ENCODE data around the gene CAMLG.

Gene CAMLG

GRCh38 chr5:134794082-134794481 lies 55.7 kb downstream of the CAMLG start:
- no peaks in the 10 kb centered on the region for H3K27me3 Mint-ChIP-seq
- no peak for DNase-seq
- H3K9me3 Mint-ChIP-seq, result no peaks in the 10 kb centered on the region
- no peak for ATAC-seq (replicated peaks)
- peaks cover 34 to 49% of the 10 kb centered on the region in 2 donors for H3K36me3 Mint-ChIP-seq
- H3K4me3 Mint-ChIP-seq, result no peak overlapping the region
- H3K27ac Mint-ChIP-seq, result no peak overlapping the region
- H3K4me1 Mint-ChIP-seq, result peaks cover 0 to 5% of the 10 kb centered on the region in 2 donors

- DNase-seq, result no peak
- H3K9me3 Mint-ChIP-seq, result no peaks in the 10 kb centered on the region
- no peak for ATAC-seq (replicated peaks)
- H3K4me1 Mint-ChIP-seq, result peaks cover 0 to 5% of the 10 kb centered on the region in 2 donors
- no peaks in the 10 kb centered on the region for H3K27me3 Mint-ChIP-seq
- H3K4me3 Mint-ChIP-seq, result no peak overlapping the region
- peaks cover 34 to 50% of the 10 kb centered on the region in 2 donors for H3K36me3 Mint-ChIP-seq
- H3K27ac Mint-ChIP-seq, result no peak overlapping the region
Measured at GRCh38 chr5:134794819-134795218, 56.5 kb downstream of the CAMLG start.

DNA sequence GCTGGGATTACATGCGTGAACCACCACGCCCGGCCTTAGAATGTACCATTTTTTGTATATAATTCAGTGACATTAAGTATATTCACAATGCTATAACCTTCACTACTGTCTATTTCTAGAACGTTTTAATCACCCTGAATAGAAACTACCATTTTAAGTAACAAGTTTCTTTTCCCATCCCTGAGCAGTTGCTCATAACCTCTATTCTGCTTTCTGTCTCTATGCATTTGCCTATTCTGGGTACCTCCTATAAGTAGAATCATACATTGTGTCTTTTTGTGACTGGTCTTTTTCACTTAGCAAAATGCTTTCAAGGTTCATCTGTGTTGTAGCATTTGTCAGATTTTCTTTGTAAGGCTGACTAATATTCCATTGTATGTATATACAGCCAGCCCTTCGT lies 60.1 kb downstream of the CAMLG start:
- H3K36me3 Mint-ChIP-seq, result peaks cover 25 to 56% of the 10 kb centered on the region in 2 donors
- ATAC-seq (replicated peaks) (no peak), DNase-seq (no peak)
- no peaks in the 10 kb centered on the region for H3K9me3 Mint-ChIP-seq
- H3K27me3 Mint-ChIP-seq, result no peaks in the 10 kb centered on the region
- H3K4me3 Mint-ChIP-seq, result no peak overlapping the region
- H3K4me1 Mint-ChIP-seq, result peaks cover 0 to 5% of the 10 kb centered on the region in 2 donors
- no peak overlapping the region for H3K27ac Mint-ChIP-seq
